ENCODE results near the gene MYCBPAP. TPM values are rescaled to one million over a fixed set of nuclear protein-coding genes. Genes with fewer than 3 reads are reported as not detected.

MYCBPAP gene
- total and polyA plus RNA-seq, 2 donors (not counting 3 experiments of a cell fraction or from before 2014, with no cell fraction given): 0.40 to 0.66 TPM

DNA sequence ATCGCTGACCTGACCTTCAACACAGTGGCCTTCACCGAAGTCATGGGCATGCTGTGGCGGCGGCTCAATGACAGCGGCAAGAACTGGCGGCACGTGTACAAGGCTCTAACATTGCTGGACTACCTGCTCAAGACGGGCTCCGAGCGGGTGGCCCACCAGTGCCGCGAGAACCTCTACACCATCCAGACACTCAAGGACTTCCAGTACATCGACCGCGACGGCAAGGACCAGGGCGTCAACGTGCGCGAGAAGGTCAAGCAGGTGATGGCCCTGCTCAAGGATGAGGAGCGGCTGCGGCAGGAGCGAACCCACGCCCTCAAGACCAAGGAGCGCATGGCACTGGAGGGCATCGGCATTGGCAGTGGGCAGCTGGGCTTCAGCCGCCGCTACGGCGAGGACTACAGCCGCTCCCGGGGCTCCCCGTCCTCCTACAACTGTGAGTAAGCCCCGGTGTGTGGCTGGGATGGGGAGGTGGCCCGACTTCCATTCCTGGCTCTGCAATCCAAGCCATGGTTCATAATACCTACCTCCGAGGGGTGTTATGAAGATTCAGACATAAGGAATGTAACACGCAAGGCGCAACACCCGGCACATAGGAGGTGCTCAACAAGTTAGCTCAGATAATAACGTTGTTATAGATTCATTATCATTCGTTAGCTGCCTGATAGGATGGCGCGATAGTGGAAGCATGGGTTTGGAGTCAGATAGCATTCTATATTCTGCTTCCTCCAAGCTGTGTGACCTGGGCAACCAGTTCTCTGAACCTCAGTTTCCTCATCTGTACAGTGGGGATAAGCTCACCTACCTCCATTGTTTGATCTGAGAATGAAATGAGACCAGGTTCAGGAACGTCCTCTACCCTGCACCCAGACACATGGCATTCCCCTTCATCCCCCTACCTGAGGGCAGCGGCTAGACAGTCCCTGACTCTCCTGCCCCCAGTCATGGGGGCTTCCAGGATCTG lies 28.7 kb downstream of the MYCBPAP start:
- dilution Hi-C loops (cut with MboI; ENCODE audit: extremely low pct_ligation_motif_present, low sequenced_read_pairs): no loop called here
- peaks cover 4% of the 10 kb centered on the region for H3K4me1 ChIP-seq (ENCODE audit: control insufficient read depth, extremely low read depth, insufficient read depth, low read length)
- no peaks in the 10 kb centered on the region for H3K9me3 ChIP-seq (replicated peaks; ENCODE audit: control insufficient read depth, insufficient read depth, low read length)
- no peaks in the 10 kb centered on the region for H3K79me2 ChIP-seq (ENCODE audit: control insufficient read depth, insufficient read depth, low read length)
- H3K36me3 ChIP-seq (ENCODE audit: control insufficient read depth in 2 of 2, extremely low read depth in 1 of 2, insufficient read depth in 2 of 2, low read length in 2 of 2): no peaks in the 10 kb centered on the region
- H4K20me1 ChIP-seq (replicated peaks; ENCODE audit: control insufficient read depth, extremely low read depth, insufficient read depth, low read length): no peaks in the 10 kb centered on the region
- no TSS peak for BruUV-seq (replicated peaks)
- H3K4me3 ChIP-seq (replicated peaks in 1 of 3; ENCODE audit: insufficient read depth in 1 of 3, low read depth in 1 of 3, low read length in 3 of 3): no peak overlapping the region
- ChIA-PET POLR2A (no interaction called here), CTCF (no interaction called here)
- no peak overlapping the region for H3K4me2 ChIP-seq (ENCODE audit: insufficient read depth, low read length)
- no peak overlapping the region for H3K9ac ChIP-seq (replicated peaks; ENCODE audit: extremely low read depth, insufficient read depth, low read length)
- no peak overlapping the region for H3K27ac ChIP-seq (ENCODE audit: insufficient read depth, low read depth, low read length)
- no peak for FAIRE-seq
- H3K9me1 ChIP-seq (replicated peaks; ENCODE audit: control insufficient read depth, extremely low read depth, insufficient read depth, low read length): no peaks in the 10 kb centered on the region
- H2AFZ ChIP-seq (ENCODE audit: low read depth, low read length): no peak overlapping the region
- DNase-seq (ENCODE audit: low read depth, low spot score): no peak
- H3K27me3 ChIP-seq (ENCODE audit: control insufficient read depth in 2 of 2, insufficient read depth in 2 of 2, low read length in 2 of 2): peaks cover 8 to 17% of the 10 kb centered on the region in 2 experiments
- intact Hi-C loops (cut with micrococcal nuclease): no loop called here
- TF ChIP-seq FOS (IDR thresholded peaks at IDR 0.05; ENCODE audit: borderline replicate concordance, insufficient read depth, low read length): no peak

DNA sequence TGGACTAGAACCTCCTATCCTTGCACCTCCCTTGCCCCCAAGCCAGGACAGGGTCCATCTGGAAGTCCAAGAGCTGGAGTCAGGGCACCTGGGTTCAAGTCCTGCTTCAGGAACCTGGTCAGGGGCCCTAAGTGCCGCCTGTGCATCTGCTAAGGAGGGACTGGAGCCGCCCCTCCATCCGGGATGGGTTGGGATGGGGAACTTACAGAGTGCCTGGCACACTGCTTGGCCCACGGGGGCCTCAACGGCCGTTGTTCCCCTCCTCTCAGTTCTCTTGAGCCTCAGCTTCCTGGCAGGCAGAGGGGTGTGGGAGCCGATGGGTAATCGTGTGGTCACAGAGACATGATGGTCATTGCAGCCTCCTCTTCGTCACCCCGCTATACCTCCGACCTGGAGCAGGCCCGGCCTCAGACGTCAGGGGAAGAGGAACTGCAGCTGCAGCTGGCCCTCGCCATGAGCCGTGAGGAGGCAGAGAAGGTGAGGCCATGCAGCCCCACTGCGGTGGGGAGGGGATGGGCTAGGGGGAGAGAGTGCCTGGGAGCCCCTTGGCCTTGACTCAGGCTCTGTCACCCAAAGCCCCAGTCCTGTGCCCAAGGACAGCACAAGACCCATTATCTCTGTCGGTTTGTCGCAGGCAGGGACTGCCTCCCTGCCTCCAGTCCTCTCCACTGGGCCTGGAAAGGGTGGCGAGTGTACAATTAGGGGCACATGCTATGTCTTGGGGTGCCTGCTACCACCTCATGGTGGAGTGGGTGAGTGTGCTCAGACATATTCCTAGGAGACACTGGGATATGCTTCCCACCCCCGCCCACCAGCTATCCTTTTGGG lies 29.7 kb downstream of the MYCBPAP start:
- dilution Hi-C loops (cut with MboI; ENCODE audit: extremely low pct_ligation_motif_present, low sequenced_read_pairs): no loop called here
- FAIRE-seq (no peak), DNase-seq (ENCODE audit: low read depth, low spot score) (no peak)
- H3K27me3 ChIP-seq (ENCODE audit: control insufficient read depth in 2 of 2, insufficient read depth in 2 of 2, low read length in 2 of 2): peaks cover 0 to 8% of the 10 kb centered on the region in 2 experiments
- no peaks in the 10 kb centered on the region for H3K9me1 ChIP-seq (replicated peaks; ENCODE audit: control insufficient read depth, extremely low read depth, insufficient read depth, low read length)
- ChIA-PET CTCF (interaction anchor here (1.9 kb wide), 1 partner anchor 59 kb away, joined by 4 read pairs; the partner anchor contains the start of gene RSAD1), POLR2A (no interaction called here)
- BruUV-seq (replicated peaks): no TSS peak
- H3K4me1 ChIP-seq (ENCODE audit: control insufficient read depth, extremely low read depth, insufficient read depth, low read length): peaks cover 10% of the 10 kb centered on the region
- no peak overlapping the region for H3K27ac ChIP-seq (ENCODE audit: insufficient read depth, low read depth, low read length)
- no peaks in the 10 kb centered on the region for H3K9me3 ChIP-seq (replicated peaks; ENCODE audit: control insufficient read depth, insufficient read depth, low read length)
- no peak overlapping the region for H2AFZ ChIP-seq (ENCODE audit: low read depth, low read length)
- H4K20me1 ChIP-seq (replicated peaks; ENCODE audit: control insufficient read depth, extremely low read depth, insufficient read depth, low read length): no peaks in the 10 kb centered on the region
- no peak overlapping the region for H3K4me2 ChIP-seq (ENCODE audit: insufficient read depth, low read length)
- no peaks in the 10 kb centered on the region for H3K36me3 ChIP-seq (ENCODE audit: control insufficient read depth in 2 of 2, extremely low read depth in 1 of 2, insufficient read depth in 2 of 2, low read length in 2 of 2)
- H3K79me2 ChIP-seq (ENCODE audit: control insufficient read depth, insufficient read depth, low read length): no peaks in the 10 kb centered on the region
- no peak overlapping the region for H3K9ac ChIP-seq (replicated peaks; ENCODE audit: extremely low read depth, insufficient read depth, low read length)
- intact Hi-C loops (cut with micrococcal nuclease): no loop called here
- H3K4me3 ChIP-seq (replicated peaks in 1 of 3; ENCODE audit: insufficient read depth in 1 of 3, low read depth in 1 of 3, low read length in 3 of 3): no peak overlapping the region
- no peak for TF ChIP-seq POLR2AphosphoS5 (IDR thresholded peaks at IDR 0.05; ENCODE audit: insufficient read depth, low read depth, low read length)
- TF ChIP-seq EZH2 (IDR thresholded peaks at IDR 0.05; ENCODE audit: borderline replicate concordance, low read depth, low read length, severe bottlenecking): no peak
- no peak for TF ChIP-seq MYC (IDR thresholded peaks at IDR 0.05; ENCODE audit: low read depth, low read length)
- TF ChIP-seq, protein P1, sequence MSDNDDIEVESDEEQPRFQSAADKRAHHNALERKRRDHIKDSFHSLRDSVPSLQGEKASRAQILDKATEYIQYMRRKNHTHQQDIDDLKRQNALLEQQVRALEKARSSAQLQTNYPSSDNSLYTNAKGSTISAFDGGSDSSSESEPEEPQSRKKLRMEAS (IDR thresholded peaks at IDR 0.05; ENCODE audit: insufficient read depth, insufficient read length): no peak
- no peak for TF ChIP-seq POLR2A (IDR thresholded peaks at IDR 0.05; ENCODE audit: low read depth, low read length)
- TF ChIP-seq, protein P2, sequence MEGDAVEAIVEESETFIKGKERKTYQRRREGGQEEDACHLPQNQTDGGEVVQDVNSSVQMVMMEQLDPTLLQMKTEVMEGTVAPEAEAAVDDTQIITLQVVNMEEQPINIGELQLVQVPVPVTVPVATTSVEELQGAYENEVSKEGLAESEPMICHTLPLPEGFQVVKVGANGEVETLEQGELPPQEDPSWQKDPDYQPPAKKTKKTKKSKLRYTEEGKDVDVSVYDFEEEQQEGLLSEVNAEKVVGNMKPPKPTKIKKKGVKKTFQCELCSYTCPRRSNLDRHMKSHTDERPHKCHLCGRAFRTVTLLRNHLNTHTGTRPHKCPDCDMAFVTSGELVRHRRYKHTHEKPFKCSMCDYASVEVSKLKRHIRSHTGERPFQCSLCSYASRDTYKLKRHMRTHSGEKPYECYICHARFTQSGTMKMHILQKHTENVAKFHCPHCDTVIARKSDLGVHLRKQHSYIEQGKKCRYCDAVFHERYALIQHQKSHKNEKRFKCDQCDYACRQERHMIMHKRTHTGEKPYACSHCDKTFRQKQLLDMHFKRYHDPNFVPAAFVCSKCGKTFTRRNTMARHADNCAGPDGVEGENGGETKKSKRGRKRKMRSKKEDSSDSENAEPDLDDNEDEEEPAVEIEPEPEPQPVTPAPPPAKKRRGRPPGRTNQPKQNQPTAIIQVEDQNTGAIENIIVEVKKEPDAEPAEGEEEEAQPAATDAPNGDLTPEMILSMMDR (IDR thresholded peaks at IDR 0.05; ENCODE audit: extremely low read depth in 1 of 2, insufficient read depth in 1 of 2, low read depth in 1 of 2, low read length in 2 of 2): no peak
- no peak for TF ChIP-seq JUN (IDR thresholded peaks at IDR 0.05; ENCODE audit: borderline replicate concordance, insufficient read depth, insufficient read length, low read depth)
- no peak for TF ChIP-seq GATA2 (IDR thresholded peaks at IDR 0.05; ENCODE audit: insufficient read depth, insufficient read length, low read depth, low read length)
- TF ChIP-seq FOS (IDR thresholded peaks at IDR 0.05; ENCODE audit: borderline replicate concordance, insufficient read depth, low read length): no peak

Data from endothelial cell of umbilical vein (primary cell).